IPS-18c (cell line): ENCODE results near the gene LLPH.

Source experiments
- H3K4me3 ChIP-seq: 2 replicates; pipeline ENCODE4 v1.7.0; 2013; ENCODE audit warnings: low read depth, mild to moderate bottlenecking, low read length, moderate library complexity; ENCODE audit not compliant: insufficient read depth
- H3K9me3 ChIP-seq: one replicate; pipeline ENCODE4 v1.6.1; 2013; ENCODE audit warnings: mild to moderate bottlenecking, low read length, moderate library complexity; ENCODE audit not compliant: control insufficient read depth, insufficient read depth

Gene LLPH

GRCh38 chr12:66115071-66115600 is 15.4 kb downstream of the LLPH start:
- Histone ChIP-seq H3K9me3 (no peaks in the 10 kb centered on the region), H3K4me3 (no peak overlapping the region)

DNA sequence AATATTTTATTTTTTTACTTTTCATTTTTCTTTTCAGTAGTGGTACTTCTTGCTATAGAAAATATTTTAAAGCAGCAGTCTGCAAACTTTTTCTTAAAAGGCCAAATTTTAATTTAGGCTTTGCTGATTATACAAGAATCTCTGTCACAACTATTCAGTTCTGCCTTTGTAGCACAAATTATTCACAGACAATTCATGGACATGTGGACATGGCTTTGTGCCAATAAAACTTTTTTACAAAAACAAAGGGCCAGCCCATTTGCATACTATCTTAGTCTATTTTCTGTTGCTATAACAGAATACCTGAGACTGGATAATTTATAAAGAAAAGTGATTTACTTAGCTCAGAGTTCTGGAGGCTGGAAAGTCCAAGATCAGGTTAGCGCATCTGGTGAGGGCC is 17.1 kb downstream of the LLPH start:
- H3K9me3 ChIP-seq = no peaks in the 10 kb centered on the region
- no peak overlapping the region for H3K4me3 ChIP-seq

DNA sequence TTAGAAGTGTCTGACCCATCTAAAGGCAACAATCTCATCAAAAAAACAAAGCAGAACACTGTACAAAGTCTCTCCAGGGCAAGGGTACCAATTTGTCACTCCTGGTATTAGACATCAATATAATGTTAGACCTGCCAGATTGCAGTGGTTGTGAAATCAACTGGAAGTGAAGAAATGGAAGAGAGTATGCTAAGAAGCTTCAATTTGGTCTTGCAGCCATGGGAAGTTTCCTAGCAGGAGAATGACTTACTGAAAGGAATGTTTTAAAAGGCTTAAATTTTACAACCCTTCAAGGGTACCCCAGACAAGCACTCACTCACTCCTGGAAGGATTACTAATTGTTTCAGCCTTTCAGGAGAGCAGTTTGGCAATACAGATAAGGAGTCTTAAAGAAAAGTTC is 18.9 kb downstream of the LLPH start:
- Histone ChIP-seq H3K4me3 (no peak overlapping the region), H3K9me3 (no peaks in the 10 kb centered on the region)

DNA sequence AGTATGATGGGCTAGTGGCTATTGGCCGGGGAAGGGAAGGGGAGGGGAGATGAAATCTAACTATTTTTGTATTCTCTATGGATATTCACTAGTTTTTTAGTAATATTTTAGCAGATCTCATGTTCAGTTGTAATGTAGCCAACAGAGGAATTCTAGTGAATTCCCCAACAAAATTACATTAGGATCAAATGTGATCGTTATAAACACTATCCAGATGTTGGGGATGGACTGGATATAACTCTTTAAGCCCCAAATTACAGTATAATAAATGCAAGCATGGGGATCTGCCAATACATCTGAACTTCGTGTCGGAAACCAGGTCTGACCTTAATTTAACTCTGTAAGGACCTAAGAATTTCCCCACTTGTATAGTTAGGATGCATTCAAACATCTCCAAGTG is 21.5 kb downstream of the LLPH start:
- Histone ChIP-seq H3K4me3 (no peak overlapping the region), H3K9me3 (no peaks in the 10 kb centered on the region)

DNA sequence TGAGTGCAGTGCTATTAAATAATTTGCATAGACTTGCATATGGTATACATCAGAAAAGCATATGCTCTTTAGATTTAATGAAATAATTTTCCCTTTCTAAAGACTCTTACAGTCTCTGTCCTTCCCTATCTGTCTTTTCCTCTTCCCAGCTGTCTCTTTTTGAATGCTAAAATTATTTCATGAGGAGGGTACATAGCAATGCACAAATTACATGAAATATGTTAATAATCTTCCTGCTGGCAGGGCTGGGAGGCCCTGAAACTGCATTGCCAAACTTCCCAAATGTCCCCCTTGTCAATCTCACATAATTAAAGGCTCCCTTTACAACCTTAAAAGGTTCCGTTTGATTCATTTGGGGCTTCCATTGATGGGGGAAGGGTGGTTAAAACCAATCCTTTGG is 22.2 kb downstream of the LLPH start:
- Histone ChIP-seq H3K9me3 (no peaks in the 10 kb centered on the region), H3K4me3 (no peak overlapping the region)

DNA sequence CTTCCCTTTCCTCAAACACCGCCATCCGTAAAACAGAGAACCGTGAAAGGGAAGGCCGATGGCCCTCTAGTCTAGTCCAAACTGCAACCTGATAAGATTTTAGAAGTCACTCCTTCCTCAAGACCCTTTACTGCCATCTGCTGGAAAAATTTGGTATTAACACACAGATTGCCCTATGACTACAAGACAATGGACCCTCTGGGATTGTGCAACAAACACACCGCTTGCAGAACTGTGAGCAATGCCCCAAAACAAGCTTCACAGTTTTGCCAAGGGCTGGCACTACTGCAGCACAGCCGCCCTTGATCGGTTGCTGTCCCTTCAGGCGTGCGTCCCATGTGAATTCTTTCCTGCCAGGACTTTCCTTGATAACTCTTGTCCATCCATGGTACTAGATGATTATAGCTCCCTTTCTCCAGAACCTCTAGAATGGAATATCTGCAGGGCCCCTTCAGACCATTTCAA is 23.1 kb downstream of the LLPH start:
- Histone ChIP-seq H3K4me3 (no peak overlapping the region), H3K9me3 (no peaks in the 10 kb centered on the region)

- no peaks in the 10 kb centered on the region for H3K9me3 ChIP-seq
- H3K4me3 ChIP-seq = no peak overlapping the region
Observed at GRCh38 chr12:66103016-66103913, 27.3 kb downstream of the LLPH start.

- H3K4me3 ChIP-seq = no peak overlapping the region
Observed at GRCh38 chr12:66092559-66093269, 37.8 kb downstream of the LLPH start.

GRCh38 chr12:66090157-66090556 is 40.4 kb downstream of the LLPH start:
- H3K9me3 ChIP-seq = no peaks in the 10 kb centered on the region
- H3K4me3 ChIP-seq = no peak overlapping the region

More at GRCh38 chr12:66092559-66093269, 37.8 kb downstream of the LLPH start:
- no peaks in the 10 kb centered on the region for H3K9me3 ChIP-seq

DNA sequence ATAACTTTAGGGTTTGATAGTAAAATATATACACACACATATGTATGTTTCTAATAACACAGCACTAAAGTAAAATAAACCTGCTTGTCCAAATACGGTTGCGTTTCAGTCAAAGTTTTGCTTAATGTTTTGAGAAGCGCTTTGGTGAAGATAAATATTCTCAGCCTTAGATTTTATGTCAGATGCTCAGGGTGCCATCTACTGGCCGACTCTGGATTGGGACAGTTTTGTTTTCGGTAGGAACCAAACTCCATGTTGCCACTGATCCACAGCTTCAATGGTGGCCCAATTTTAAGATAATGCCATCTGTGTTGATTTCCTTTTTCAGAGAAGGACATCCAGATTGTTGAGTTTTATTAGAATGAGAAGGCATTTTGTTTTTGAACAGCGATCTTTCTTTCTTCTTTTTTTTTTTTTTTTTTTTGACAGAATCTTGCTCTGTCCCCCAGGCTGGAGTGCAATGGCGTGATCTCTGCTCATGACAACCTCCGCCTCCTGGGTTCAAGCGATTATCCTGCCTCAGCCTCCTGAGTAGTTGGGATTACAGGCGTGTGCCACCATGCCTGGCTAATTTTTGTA is 43.1 kb downstream of the LLPH start:
- H3K4me3 ChIP-seq = no peak overlapping the region

DNA sequence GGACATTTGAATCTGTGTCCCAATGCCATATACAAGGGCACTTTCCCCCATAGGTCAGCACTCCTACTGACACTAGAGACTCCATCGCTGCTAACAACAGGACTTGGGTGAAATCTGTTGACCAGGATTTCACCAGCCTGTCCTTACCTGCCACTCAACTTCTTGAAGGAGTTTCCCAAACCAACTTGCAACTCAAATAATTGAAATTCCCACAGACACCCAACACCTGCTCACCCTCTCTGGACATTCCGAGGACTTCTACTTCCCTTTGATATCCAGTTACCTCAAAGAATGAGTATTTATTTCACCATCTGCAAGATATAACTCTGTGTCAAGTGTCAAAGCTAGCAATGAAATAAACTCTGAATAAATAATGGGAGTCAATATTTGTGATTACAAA is 44.6 kb downstream of the LLPH start:
- no peaks in the 10 kb centered on the region for H3K9me3 ChIP-seq

More for the DNA sequence above, 43.1 kb downstream of the LLPH start:
- no peaks in the 10 kb centered on the region for H3K9me3 ChIP-seq

GRCh38 chr12:66085213-66085612 is 45.3 kb downstream of the LLPH start:
- Histone ChIP-seq H3K9me3 (no peaks in the 10 kb centered on the region), H3K4me3 (no peak overlapping the region)

More for the DNA sequence above, 44.6 kb downstream of the LLPH start:
- H3K4me3 ChIP-seq = no peak overlapping the region

DNA sequence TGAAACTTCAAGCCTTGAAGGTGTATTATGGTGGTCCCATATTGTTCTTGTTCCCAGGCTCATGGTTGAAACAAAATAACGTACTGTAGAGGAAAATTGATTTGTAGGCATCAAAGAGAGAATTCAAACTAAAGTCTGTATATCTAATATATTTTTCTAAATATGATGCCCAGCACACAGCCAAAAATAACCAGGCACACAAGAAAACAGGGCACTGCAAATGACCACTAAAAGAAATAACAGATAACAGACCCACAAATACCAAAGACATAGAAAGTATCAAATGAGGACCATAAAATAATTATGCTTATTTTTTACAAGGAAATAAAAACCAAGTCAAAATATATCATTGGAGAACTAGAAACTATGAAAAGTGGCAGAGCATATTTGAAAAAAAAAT is 46.8 kb downstream of the LLPH start:
- no peaks in the 10 kb centered on the region for H3K9me3 ChIP-seq
- H3K4me3 ChIP-seq = no peak overlapping the region

- H3K4me3 ChIP-seq = no peak overlapping the region
- H3K9me3 ChIP-seq = no peaks in the 10 kb centered on the region
Observed at GRCh38 chr12:66082744-66083143, 47.8 kb downstream of the LLPH start.

GRCh38 chr12:66080791-66081190 is 49.8 kb downstream of the LLPH start:
- no peaks in the 10 kb centered on the region for H3K9me3 ChIP-seq
- H3K4me3 ChIP-seq = no peak overlapping the region

- H3K4me3 ChIP-seq = no peak overlapping the region
- H3K9me3 ChIP-seq = no peaks in the 10 kb centered on the region
Observed at GRCh38 chr12:66077542-66077941, 53.0 kb downstream of the LLPH start.

DNA sequence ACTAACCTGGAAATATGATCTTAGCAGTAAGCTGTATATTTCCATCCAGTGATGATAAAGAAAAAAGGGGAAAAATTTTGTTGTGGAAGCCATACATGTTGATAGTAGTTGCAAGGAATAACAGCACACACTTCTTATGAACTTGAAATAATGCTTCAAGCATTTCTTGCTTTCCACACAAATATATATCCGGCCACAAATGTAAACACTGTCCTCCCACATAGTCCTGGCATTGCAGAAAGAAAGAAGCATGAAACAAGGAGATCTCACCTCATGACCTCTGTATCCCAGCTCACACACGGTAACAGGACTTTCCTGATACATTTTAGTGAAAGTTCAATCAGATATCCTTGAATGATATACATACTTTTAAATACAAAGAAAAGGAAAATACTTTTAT is 56.0 kb downstream of the LLPH start:
- no peak overlapping the region for H3K4me3 ChIP-seq
- H3K9me3 ChIP-seq = no peaks in the 10 kb centered on the region

- no peak overlapping the region for H3K4me3 ChIP-seq
- H3K9me3 ChIP-seq = no peaks in the 10 kb centered on the region
Observed at GRCh38 chr12:66072566-66072965, 58.0 kb downstream of the LLPH start.
